Astrocyte (in vitro differentiated cells and primary cell): ENCODE results near the gene RAB36.

Experiments
- EZH2 ChIP-seq: IDR thresholded peaks from 2 replicates; pipeline ENCODE4 v1.6.1; 2012; ENCODE audit warnings: mild to moderate bottlenecking, low read length, inconsistent platforms; ENCODE audit not compliant: insufficient read depth
- TF ChIP-seq, protein P1 (sequence below): IDR thresholded peaks from 2 replicates; pipeline ENCODE4 v1.5.1; 2011; ENCODE audit warnings: low read depth, mild to moderate bottlenecking, inconsistent platforms, low read length, moderate library complexity; ENCODE audit not compliant: insufficient read depth

DNA sequence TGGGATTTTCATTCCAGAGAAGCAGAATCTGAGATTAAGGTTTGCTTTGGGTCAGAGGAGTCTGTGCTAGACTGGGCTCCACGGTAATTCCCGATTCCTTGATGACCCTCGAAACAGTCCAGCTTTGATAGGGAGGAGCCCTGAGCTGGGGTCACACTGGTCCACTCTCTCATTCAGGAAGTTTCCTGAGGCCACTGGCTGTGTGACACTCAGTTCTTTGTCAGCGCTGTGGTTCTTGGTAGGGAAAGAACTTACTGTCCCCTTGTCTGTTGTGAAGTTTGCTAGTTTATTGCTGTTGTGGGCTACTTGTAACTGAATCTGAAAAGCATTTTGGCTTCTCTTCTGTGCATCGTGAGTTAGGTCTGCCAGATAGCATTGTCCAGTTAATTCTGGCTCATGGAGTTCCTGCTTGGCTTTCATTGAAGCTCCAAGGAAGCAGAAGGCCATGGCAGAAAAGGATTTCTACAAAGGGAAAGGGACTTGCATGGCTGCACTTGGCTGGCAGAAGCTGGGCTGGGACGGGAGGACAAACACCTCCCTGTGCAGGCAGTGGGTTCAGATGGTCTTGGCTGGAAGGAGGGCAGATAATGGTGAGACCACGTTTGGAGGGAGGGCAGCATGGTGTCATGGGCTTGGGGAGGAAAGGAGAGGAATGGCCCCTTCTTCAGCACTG, 58.3 kb downstream of the RAB36 start:
- no peak for TF ChIP-seq EZH2
- TF ChIP-seq, protein P1, sequence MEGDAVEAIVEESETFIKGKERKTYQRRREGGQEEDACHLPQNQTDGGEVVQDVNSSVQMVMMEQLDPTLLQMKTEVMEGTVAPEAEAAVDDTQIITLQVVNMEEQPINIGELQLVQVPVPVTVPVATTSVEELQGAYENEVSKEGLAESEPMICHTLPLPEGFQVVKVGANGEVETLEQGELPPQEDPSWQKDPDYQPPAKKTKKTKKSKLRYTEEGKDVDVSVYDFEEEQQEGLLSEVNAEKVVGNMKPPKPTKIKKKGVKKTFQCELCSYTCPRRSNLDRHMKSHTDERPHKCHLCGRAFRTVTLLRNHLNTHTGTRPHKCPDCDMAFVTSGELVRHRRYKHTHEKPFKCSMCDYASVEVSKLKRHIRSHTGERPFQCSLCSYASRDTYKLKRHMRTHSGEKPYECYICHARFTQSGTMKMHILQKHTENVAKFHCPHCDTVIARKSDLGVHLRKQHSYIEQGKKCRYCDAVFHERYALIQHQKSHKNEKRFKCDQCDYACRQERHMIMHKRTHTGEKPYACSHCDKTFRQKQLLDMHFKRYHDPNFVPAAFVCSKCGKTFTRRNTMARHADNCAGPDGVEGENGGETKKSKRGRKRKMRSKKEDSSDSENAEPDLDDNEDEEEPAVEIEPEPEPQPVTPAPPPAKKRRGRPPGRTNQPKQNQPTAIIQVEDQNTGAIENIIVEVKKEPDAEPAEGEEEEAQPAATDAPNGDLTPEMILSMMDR, result no peak
